Osteocyte (in vitro differentiated cells): ENCODE data around the gene CD48. TPM values are rescaled to one million over a fixed set of nuclear protein-coding genes. Genes with fewer than 3 reads are reported as not detected.

Source experiments
- DNase-seq: peaks from one replicate; pipeline ENCODE4 v3.0.0; 2021; ENCODE audit warnings: mixed read lengths; ENCODE audit not compliant: unreplicated experiment; ENCODE audit errors: extremely low spot score
- H3K27ac Mint-ChIP-seq: one replicate; pipeline ENCODE4 v1.8.0; 2021; ENCODE audit warnings: mild to moderate bottlenecking, mixed read lengths; ENCODE audit not compliant: unreplicated experiment
- H3K27me3 Mint-ChIP-seq: one replicate; pipeline ENCODE4 v1.8.0; 2021; ENCODE audit warnings: mixed read lengths; ENCODE audit not compliant: unreplicated experiment
- H3K36me3 Mint-ChIP-seq: one replicate; pipeline ENCODE4 v1.8.0; 2021; ENCODE audit warnings: mixed read lengths; ENCODE audit not compliant: unreplicated experiment
- H3K4me1 Mint-ChIP-seq: one replicate; pipeline ENCODE4 v1.8.0; 2021; ENCODE audit warnings: mixed read lengths; ENCODE audit not compliant: unreplicated experiment
- H3K4me3 Mint-ChIP-seq: one replicate; pipeline ENCODE4 v1.8.0; 2021; ENCODE audit warnings: mild to moderate bottlenecking, moderate library complexity, mixed read lengths; ENCODE audit not compliant: unreplicated experiment
- H3K9me3 Mint-ChIP-seq: one replicate; pipeline ENCODE4 v1.8.0; 2021; ENCODE audit warnings: mixed read lengths; ENCODE audit not compliant: unreplicated experiment
- total RNA-seq: library from RNA; stranded (reverse); gene quantifications from 2 replicates; pipeline ENCODE4 v1.2.1, GENCODE V29; 2021
- TF ChIP-seq, protein P1 (sequence below): fragments of 200-600 bp; sonication (generic); IDR thresholded peaks from 2 replicates; pipeline ENCODE4 v1.5.0; 2021; ENCODE audit warnings: antibody characterized with exemption, mild to moderate bottlenecking, moderate library complexity

The CD48 gene
- total RNA-seq, 1 donor from 2014 or later, result not detected

DNA sequence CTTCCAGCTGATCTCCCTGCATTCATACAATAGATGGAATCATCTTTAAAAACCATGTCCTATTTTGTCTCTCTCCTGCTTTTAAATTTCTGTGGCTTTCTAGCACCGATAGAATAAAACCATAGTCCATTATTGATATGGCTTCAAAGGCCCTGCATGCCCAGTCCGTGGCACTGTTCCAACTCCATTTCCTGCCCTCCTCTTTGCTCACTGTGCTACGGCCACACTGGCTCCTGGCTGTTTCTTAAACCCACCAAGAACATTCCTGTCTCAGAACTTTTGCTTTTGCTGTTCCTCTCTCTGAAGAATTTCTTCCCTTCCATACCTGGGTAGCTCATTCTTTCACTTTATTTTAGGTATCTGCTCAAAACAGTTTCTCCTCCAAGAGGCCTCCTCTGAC lies 72.0 kb downstream of the CD48 start:
- TF ChIP-seq, protein P1, sequence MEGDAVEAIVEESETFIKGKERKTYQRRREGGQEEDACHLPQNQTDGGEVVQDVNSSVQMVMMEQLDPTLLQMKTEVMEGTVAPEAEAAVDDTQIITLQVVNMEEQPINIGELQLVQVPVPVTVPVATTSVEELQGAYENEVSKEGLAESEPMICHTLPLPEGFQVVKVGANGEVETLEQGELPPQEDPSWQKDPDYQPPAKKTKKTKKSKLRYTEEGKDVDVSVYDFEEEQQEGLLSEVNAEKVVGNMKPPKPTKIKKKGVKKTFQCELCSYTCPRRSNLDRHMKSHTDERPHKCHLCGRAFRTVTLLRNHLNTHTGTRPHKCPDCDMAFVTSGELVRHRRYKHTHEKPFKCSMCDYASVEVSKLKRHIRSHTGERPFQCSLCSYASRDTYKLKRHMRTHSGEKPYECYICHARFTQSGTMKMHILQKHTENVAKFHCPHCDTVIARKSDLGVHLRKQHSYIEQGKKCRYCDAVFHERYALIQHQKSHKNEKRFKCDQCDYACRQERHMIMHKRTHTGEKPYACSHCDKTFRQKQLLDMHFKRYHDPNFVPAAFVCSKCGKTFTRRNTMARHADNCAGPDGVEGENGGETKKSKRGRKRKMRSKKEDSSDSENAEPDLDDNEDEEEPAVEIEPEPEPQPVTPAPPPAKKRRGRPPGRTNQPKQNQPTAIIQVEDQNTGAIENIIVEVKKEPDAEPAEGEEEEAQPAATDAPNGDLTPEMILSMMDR, result no peak
- H3K9me3 Mint-ChIP-seq, result no peaks in the 10 kb centered on the region
- H3K36me3 Mint-ChIP-seq, result no peaks in the 10 kb centered on the region
- H3K4me1 Mint-ChIP-seq, result no peaks in the 10 kb centered on the region
- no peak for DNase-seq
- no peak overlapping the region for H3K27ac Mint-ChIP-seq
- H3K4me3 Mint-ChIP-seq, result no peak overlapping the region
- no peaks in the 10 kb centered on the region for H3K27me3 Mint-ChIP-seq

DNA sequence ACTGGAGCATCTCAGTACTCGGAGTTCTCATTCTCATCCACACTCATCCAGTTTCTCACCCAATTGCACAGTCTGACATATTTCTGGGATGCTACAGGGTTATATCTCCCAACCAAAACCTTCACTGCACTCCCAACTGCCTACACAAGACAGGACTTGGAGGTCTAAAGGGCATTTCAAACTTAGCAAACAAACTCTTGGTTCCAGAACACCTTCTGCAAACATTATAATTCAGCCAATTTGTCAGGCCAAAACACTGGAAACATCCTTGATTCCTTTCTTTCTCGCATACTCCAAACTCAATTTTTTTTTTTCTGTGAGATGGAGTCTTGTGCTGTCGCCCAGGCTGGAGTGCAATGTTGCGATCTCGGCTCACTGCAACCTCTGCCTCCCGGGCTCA lies 72.7 kb downstream of the CD48 start:
- Mint-ChIP-seq H3K27me3 (no peaks in the 10 kb centered on the region), H3K9me3 (no peaks in the 10 kb centered on the region), H3K4me1 (no peaks in the 10 kb centered on the region), H3K36me3 (no peaks in the 10 kb centered on the region), H3K4me3 (no peak overlapping the region), H3K27ac (no peak overlapping the region)
- DNase-seq, result no peak
- TF ChIP-seq, protein P1, result no peak

DNA sequence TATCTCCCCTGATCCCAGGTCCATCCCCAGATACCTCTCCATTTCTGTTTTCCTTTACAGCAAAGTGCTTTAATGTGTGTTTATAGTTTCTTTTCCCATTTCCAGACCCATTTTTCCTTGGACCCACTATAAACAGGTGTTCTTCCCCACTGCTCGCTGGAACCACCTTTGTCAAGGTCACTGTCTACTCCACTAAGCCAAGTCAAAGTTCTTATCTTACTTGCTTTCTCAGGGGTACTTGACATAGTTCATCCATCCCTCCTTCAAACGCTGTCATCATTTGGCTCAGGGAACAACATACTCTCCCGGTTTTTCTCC lies 73.1 kb downstream of the CD48 start:
- DNase-seq, result no peak
- TF ChIP-seq, protein P1, result no peak
- Mint-ChIP-seq H3K4me1 (no peaks in the 10 kb centered on the region), H3K36me3 (no peaks in the 10 kb centered on the region), H3K27ac (no peak overlapping the region), H3K9me3 (no peaks in the 10 kb centered on the region), H3K4me3 (no peak overlapping the region), H3K27me3 (no peaks in the 10 kb centered on the region)

DNA sequence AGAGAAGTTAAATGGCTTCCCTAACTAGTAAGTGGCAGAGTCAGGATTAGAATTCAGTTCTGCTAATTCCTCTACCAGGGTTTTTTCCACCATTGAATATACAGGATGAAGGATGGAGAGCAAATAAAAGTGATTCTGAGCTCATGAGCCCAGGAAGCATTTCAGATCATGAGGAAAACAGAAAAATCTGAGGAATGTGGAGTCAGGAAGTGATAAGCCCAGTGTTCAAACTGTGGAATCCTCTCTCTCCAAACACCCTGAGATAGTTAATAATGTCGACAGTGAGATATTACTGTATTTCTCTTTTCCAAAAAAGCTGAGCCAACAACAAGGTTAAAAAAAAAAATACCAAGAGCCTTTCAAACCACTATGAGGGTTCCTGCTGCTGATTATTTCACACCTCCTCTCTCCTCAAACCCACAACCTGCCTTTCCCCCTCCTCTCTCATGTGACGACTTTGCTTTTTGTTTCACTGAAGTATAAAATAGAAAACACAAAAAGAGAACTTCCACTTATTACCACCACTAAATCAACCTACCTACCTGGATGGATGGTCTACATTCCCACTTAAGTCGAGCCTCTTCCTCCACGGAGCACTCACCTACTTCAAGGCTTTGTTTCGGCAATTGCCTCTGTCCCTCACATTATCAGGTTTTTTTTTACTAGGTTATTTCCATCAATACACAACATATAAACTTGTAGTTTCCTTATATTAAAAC lies 73.6 kb downstream of the CD48 start:
- Mint-ChIP-seq H3K4me3 (no peak overlapping the region), H3K36me3 (no peaks in the 10 kb centered on the region), H3K4me1 (no peaks in the 10 kb centered on the region), H3K27me3 (no peaks in the 10 kb centered on the region), H3K27ac (no peak overlapping the region), H3K9me3 (no peaks in the 10 kb centered on the region)
- TF ChIP-seq, protein P1, result no peak
- DNase-seq, result no peak

DNA sequence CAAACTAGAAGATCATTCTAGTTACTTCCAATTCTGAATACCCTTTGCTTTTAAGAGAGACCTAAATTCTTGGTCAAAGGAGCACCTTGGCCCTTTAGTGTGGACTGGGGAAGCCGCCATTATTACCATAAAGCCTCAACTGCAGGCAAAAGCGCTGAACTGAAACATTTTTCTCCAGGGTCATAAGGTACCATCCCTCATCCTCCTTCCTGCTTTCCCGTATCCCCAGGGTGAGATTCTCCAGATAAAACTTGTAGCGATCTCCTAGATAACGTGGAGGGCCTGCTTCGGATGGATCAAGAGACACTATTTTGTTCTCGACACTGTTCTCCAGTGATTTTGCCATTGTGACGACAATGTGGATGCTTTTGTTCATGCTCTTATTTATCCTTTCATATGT lies 74.6 kb downstream of the CD48 start:
- TF ChIP-seq, protein P1, result no peak
- Mint-ChIP-seq H3K27ac (no peak overlapping the region), H3K4me3 (no peak overlapping the region), H3K27me3 (no peaks in the 10 kb centered on the region), H3K9me3 (no peaks in the 10 kb centered on the region), H3K36me3 (no peaks in the 10 kb centered on the region), H3K4me1 (no peaks in the 10 kb centered on the region)
- no peak for DNase-seq
